Heart right ventricle (tissue), 16 donors: ENCODE results near the gene BRI3BP. TPM values are rescaled to one million over a fixed set of nuclear protein-coding genes. Genes with fewer than 3 reads are reported as not detected.
"Not testable (repeated sequence)": the region's sequence is repeated elsewhere in the genome, so short reads cannot be mapped to it uniquely, and the experiment has no call there.

Source experiments
- ATAC-seq, 8 donors: fragments of 200-7000 bp; cut with Tn5 transposase; one replicate each; pipeline ENCODE4 v1.9.1; 2020; ENCODE audit warnings: mild to moderate bottlenecking in 8 of 8, moderate library complexity in 8 of 8, moderate number of reproducible peaks in 1 of 8
- DNase-seq, 2 donors: peaks; one replicate each; pipeline ENCODE4 v3.0.0-alpha.2; 2020
- H3K27ac ChIP-seq, 10 donors: fragments of 200-600 bp; sonication (generic) in 2 of 10; one replicate each; pipeline versions ENCODE4 v1.5.0 to v1.8.0; 2020 to 2022; ENCODE audit warnings: mild to moderate bottlenecking in 3 of 10
- H3K27me3 ChIP-seq, 7 donors: fragments of 200-600 bp; one replicate each; pipeline ENCODE4 v1.8.0; 2021 to 2022; ENCODE audit warnings: mild to moderate bottlenecking in 2 of 7
- H3K36me3 ChIP-seq, 9 donors: fragments of 200-600 bp; sonication (generic) in 1 of 9; one replicate each; pipeline versions ENCODE4 v1.5.0 to v1.8.0; 2020 to 2022; ENCODE audit warnings: mild to moderate bottlenecking in 2 of 9
- H3K4me1 ChIP-seq, 9 donors: fragments of 200-600 bp; sonication (generic) in 1 of 9; one replicate each; pipeline versions ENCODE4 v1.5.0 to v1.8.0; 2020 to 2022; ENCODE audit warnings: mild to moderate bottlenecking in 4 of 9
- H3K4me3 ChIP-seq, 10 donors: fragments of 200-600 bp; sonication (generic) in 2 of 10; one replicate each; pipeline versions ENCODE4 v1.5.0 to v1.8.0; 2020 to 2022; ENCODE audit warnings: mild to moderate bottlenecking in 7 of 10, moderate library complexity in 2 of 10
- H3K9me3 ChIP-seq, 11 donors: fragments of 200-600 bp in 10 of 11; sonication (generic) in 2 of 11; one replicate each; pipeline versions ENCODE4 v1.5.0 to v1.8.0; 2013 to 2022; ENCODE audit warnings: mild to moderate bottlenecking in 2 of 11, control low read depth in 1 of 11, moderate library complexity in 1 of 11
- WGBS, 2 donors: extraction: QIAGEN DNeasy Blood & Tissue Kit; methylation state at CpG; one replicate each; pipeline ENCODE4 v1.1.7; 2013; ENCODE audit warnings: inconsistent platforms in 1 of 2; 5-methylcytosine and 5-hydroxymethylcytosine counted together
- intact Hi-C, 10 donors: fragments of 100-400 bp; cut with DNase I; formaldehyde crosslinking; loops; one replicate each; pipeline versions ENCODE4 v1.11.1 to v1.14.2; 2022
- polyA plus RNA-seq, 2 donors: library from polyadenylated mRNA; stranded (reverse); fragments of 200-250 nt; gene quantifications; one replicate each; pipeline ENCODE4 v1.2.3, GENCODE V29; 2013
- total RNA-seq, 10 donors: library from RNA; stranded (reverse); fragmentation: NEBNext Ultra II Directional in 3 of 10; extraction: Animal tissue kit (Norgen Biotek cat#: 25700) in 3 of 10; gene quantifications; one replicate each; pipeline versions ENCODE4 v1.2.1 to v1.2.4, GENCODE V29; 2021 to 2023
- TF ChIP-seq, protein P1 (sequence below), 9 donors: fragments of 200-600 bp; sonication (generic) in 2 of 9; IDR thresholded peaks; one replicate each; pipeline versions ENCODE4 v1.5.0 to v1.8.0; 2021 to 2022; ENCODE audit warnings: antibody characterized with exemption in 9 of 9, mild to moderate bottlenecking in 5 of 9, moderate library complexity in 1 of 9
- donor health status: Arrhythmogenic right ventricular cardiomyopathy.
- donor health status: ischemic (EF 13 %, LVEDD 7.1; RV severe dilation, severe dysfunction).
- donor health status: healthy with polysubstance abuse.
- donor health status: DM: no; HTN: yes; CAD: no.
- donor health status: DM: no; HTN: no; CAD: no.
- donor health status: ischemic (EF 25% LVEDD 6.9; RV normal size, moderate dysfunction).
- donor health status: ischemic (EF 25% LVEDD 5.7; RV mildly dilated, moderate dysfunction).
- donor health status: healthy.
- donor health status: DM: yes; HTN: yes; CAD: no.
- donor health status: Ischemic cardiomyopathy.
- donor health status: ischemic (EF 35%, LVEDD 5.7; RV mildly dilated, moderate dysfunction).
- donor health status: nonischemic (EF 11% LVEDD 7.7; RV severe dilation, severe dysfunction).
- donor health status: DM: yes; HTN: yes; CAD: no.
- donor health status: PGD.
- donor health status: ischemic (EF 29% LVEDD 5.4; RV normal size, mild dysfunction).
- donor health status: nonischemic (EF 23%, LVEDD 6.1; RV moderate dilation, normal function).

The BRI3BP gene
- total and polyA plus RNA-seq, 12 donors: 1.3 to 4.9 (median 3.7) TPM

DNA sequence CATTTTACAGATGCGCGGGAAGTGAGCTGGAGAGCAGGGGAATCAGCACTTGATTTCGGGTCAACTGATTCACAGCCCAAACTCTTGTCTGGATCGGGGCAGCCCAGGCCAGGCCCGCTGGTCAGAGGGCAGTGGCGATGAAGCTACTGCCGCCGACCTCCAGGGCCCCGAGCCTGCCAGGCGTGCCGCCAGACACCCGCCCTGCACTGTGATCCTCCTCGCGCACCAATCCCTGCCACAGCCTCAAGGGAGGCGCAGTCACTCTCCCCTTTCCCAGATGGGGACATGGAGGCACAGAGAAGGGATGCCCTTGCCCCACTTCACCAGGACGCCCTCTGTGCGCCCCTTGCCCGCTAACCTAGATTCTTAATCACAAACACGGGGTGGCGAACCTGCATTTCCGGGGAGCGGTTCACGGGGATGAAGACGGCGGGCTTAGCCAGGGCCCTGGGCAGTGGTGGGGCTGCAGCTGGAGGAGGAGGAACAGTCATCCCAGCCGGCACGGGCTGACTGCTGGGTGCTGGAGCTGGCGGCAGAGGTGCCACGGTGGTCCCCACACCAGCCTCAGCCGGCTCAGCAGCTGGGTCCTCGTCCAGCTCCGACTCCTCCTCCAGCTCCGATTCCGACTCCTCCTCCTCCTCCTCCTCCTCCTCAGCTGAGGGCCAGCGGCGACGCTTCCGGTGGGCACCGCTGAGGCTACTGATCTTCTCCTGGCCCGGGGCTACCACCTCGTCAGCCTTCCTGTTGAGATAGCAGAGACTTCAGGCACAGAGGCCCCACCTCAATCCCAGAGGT lies 13.2 kb upstream of the BRI3BP start:
- TF ChIP-seq, protein P1, sequence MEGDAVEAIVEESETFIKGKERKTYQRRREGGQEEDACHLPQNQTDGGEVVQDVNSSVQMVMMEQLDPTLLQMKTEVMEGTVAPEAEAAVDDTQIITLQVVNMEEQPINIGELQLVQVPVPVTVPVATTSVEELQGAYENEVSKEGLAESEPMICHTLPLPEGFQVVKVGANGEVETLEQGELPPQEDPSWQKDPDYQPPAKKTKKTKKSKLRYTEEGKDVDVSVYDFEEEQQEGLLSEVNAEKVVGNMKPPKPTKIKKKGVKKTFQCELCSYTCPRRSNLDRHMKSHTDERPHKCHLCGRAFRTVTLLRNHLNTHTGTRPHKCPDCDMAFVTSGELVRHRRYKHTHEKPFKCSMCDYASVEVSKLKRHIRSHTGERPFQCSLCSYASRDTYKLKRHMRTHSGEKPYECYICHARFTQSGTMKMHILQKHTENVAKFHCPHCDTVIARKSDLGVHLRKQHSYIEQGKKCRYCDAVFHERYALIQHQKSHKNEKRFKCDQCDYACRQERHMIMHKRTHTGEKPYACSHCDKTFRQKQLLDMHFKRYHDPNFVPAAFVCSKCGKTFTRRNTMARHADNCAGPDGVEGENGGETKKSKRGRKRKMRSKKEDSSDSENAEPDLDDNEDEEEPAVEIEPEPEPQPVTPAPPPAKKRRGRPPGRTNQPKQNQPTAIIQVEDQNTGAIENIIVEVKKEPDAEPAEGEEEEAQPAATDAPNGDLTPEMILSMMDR (IDR thresholded peaks at IDR 0.05): no peak
- no peak overlapping the region for H3K4me3 ChIP-seq
- WGBS, 2 donors: 96% methylated on average over 41 of the region's 41 CpGs
- intact Hi-C loops: no loop called here
- peak in 1 of 8 donors; percentile 34 for ATAC-seq
- peaks cover 0 to 100% (median 41%) of the 10 kb centered on the region in 9 donors for H3K36me3 ChIP-seq
- H3K27me3 ChIP-seq: no peaks in the 10 kb centered on the region
- DNase-seq: no peak
- no peak overlapping the region for H3K27ac ChIP-seq
- no peaks in the 10 kb centered on the region for H3K9me3 ChIP-seq
- H3K4me1 ChIP-seq: no peaks in the 10 kb centered on the region

DNA sequence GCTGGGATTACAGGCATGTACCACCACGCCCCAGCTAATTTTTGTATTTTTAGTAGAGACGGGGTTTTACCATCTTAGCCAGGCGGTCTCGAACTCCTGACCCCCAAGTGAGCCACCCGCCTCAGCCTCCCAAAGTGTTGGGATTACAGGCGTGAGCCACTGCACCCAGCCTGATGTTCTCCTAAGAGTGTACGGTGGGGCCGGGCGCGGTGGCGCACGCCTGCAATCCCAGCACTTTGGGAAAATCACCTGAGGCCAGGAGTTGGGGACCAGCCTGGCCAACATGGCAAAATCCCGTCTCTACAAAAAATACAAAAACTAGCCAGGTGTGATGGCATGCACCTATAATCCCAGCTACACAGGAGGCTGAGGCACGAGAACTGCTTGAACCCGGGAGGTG lies 6.6 kb upstream of the BRI3BP start:
- Histone ChIP-seq H3K4me1 (peaks cover 0 to 17% (median 9%) of the 10 kb centered on the region in 9 donors), H3K36me3 (peaks cover 0 to 44% (median 18%) of the 10 kb centered on the region in 9 donors)
- H3K27ac ChIP-seq, intact Hi-C loops, H3K9me3 ChIP-seq, H3K4me3 ChIP-seq, ATAC-seq, H3K27me3 ChIP-seq, DNase-seq: not testable (repeated sequence)
- 95 to 96% methylated on average over 15 of the region's 15 CpGs for WGBS, 2 donors

DNA sequence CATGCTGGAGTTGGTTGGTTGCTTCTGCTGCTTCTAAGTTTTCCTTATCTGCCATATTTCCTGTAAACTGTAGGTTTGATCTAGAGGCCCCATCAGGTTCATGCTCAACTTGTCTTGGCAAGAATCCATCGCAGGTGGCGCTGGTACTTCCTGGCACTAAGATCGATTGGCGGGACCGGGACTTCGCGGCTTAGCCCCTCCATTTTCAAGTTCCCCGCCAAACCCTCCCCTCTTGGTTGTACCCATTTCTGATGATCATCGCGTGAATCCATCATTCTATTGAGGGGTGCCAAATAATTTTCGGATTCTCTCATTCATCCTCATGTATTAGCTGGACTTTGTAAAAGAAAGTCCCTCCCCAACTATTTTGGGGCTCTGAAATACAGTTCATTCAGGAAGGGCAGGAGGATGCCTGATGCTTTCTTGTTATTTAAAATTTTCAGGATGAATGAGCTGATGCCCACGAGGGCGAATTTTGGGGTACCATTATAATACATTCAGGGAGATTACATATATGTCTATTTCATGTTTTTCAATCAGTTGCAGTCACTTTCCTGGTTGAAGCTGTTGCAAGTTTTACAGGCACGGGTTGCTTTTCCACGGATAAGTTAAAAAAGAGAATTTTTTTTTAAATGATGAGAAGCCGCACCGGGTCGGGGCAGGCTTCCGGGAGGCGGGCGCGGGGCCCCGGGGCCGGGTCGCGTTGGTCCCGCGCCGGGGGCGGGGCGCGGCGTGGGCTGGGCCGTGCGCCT lies 395 bp upstream of the BRI3BP start:
- H3K9me3 ChIP-seq: no peaks in the 10 kb centered on the region
- DNase-seq: peak; percentile 32 to 74
- ATAC-seq: peak in 7 of 8 donors; percentile 56 to 78 (median 66)
- H3K27me3 ChIP-seq: no peaks in the 10 kb centered on the region
- H3K27ac ChIP-seq: peak overlapping the region in 2 of 10 donors; percentile 8 to 46
- peaks cover 0 to 47% (median 23%) of the 10 kb centered on the region in 9 donors for H3K4me1 ChIP-seq
- H3K36me3 ChIP-seq: no peaks in the 10 kb centered on the region
- TF ChIP-seq, protein P1 (IDR thresholded peaks at IDR 0.05): peak in 2 of 9 donors; percentile 4 to 30
- H3K4me3 ChIP-seq: peak overlapping the region in 9 of 10 donors; percentile 32 to 65 (median 58)
- intact Hi-C loops: loop anchor here in 2 of 10 donors (5.0 to 10.0 kb wide), 2 partner anchors 52 to 54 kb away; no protein-coding TSS in a partner anchor
- 1 to 2% methylated on average over 35 of the region's 35 CpGs for WGBS, 2 donors

DNA sequence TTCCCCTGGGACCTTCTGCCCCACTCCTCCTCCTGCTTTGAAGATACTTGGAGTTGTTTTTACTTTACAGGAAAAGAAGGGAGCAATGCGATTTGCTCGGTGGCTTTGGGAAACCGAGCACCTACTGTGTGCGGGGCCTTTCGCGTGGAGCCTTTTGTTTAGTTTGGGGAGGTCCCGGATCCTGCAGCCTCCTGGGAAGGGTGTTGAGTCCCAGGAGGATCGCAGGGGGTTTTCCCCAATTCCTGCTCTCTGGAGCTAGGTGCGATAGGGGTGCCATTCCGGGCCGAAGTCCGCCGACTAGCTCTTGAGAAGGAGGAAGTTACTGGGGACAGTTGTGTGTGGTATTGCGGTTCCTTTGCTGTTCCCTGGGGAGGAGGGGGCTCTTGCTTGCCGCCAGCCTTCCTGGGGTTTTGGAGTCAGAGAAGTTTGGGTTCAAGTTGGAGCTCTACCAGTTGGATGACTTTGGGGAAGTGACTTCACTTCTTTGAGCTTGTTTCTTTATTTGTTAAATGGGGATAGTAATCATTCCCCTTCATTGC lies 1.1 kb downstream of the BRI3BP start:
- no peaks in the 10 kb centered on the region for H3K27me3 ChIP-seq
- peak overlapping the region; percentile 34 to 67 (median 59) for H3K4me3 ChIP-seq
- intact Hi-C loops: loop anchor here in 2 of 10 donors (5.0 to 10.0 kb wide), 2 partner anchors 50 to 53 kb away; no protein-coding TSS in a partner anchor
- WGBS, 2 donors: 19% methylated on average over 15 of the region's 15 CpGs
- H3K27ac ChIP-seq: peak overlapping the region in 2 of 10 donors; percentile 9 to 58
- no peaks in the 10 kb centered on the region for H3K9me3 ChIP-seq
- ATAC-seq (peak in 3 of 8 donors; percentile 4 to 36 (median 13)), DNase-seq (no peak)
- TF ChIP-seq, protein P1 (IDR thresholded peaks at IDR 0.05): no peak
- H3K4me1 ChIP-seq: peaks cover 0 to 37% (median 16%) of the 10 kb centered on the region in 9 donors
- no peaks in the 10 kb centered on the region for H3K36me3 ChIP-seq
